C1 segment of cervical spinal cord (tissue), 14 donors: ENCODE results near the gene PHRF1.

Experiments
- DNase-seq, 14 donors: peaks; one replicate each; lab custom pipeline; 2025; lab: John Stamatoyannopoulos, UW

Gene PHRF1

GRCh38 chr11:614623-615503 is 38.6 kb downstream of the PHRF1 start:
- DNase-seq = peak in 2 of 14 donors; percentile 20 to 59

GRCh38 chr11:615504-616319 is 39.4 kb downstream of the PHRF1 start, which contains the start of gene IRF7:
TSS of gene IRF7 (minus strand) at chr11:615950. CDS start at chr11:615364, 586 bp downstream.
- DNase-seq = peak; percentile 49 to 88 (median 78)

DNA sequence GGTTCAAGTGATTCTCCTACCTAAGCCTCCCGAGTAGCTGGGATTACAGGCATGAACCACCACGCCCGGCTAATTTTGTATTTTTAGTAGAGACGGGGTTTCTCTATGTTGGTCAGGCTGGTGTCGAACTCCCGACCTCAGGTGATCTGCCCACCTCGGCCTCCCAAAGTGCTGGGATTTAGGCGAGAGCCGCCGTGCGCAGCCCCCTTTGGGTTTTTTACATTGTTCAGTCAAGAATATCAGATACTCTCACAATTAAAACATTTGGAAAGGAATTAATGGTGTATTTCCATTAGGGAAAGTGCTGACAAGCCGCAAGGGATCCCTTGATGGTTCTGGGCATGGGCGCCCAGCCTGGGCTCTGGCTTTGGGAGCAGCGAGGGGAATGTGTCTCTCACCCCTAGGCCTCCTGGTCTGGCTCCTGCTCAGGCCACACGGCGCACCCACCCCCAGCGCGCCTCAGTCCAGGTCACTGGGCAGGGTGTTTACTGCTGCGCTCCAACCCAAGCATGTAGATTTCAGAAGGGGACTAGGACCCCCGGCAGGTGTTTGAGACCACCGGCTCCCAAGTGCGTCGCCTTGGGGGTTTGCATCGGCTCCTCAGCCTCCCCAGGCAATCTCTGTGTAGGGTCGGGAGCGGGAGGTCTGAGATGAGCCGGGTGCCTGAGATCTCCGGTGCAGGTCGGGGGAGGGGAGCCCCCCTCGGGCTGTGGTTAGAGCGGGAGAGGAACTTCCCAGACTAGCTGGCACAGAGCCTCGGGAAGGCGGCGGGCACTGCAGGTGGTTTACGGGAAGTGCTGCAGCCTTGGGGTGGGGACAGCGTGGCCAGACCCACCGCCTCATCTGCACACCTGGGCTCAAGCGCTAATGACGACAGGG is 40.3 kb downstream of the PHRF1 start:
- DNase-seq = no peak

DNA sequence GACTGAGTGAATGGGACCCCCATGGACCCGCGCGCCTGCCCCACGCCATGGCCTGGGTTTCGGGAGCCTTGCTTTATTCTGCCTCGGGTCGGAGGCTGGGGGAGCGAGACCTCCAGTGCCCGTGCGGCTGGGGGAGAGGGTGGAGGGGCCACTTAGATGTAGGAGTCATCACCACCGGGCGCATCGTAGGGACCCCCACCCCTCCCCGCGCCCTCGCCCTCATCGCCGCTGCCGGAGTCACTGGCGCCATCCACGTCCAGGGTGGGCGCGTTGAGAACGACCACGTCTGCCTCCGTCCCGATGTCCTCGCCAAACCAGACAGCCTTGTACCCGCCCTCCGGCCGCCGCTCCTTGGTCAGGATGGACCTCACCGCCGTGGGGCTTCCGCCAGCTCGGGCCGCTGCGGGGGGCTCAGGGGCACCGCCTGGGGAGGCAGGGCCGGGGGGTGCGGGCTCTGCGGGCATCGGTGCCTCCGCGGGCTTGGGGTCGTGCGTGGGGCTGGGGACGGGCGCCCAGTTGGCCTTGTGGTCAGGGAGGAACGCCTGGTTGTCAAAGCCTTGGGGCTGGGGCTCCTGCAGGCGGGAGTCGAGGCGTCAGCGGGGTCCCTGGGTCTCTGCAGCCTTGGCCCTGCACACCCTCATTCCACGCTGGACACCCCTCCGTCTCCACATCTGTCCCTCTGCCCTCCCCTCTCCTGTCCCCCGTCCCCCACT is 41.1 kb downstream of the PHRF1 start:
- DNase-seq = no peak

GRCh38 chr11:617912-618682 is 41.8 kb downstream of the PHRF1 start:
- DNase-seq = peak in 1 of 14 donors; percentile 23

DNA sequence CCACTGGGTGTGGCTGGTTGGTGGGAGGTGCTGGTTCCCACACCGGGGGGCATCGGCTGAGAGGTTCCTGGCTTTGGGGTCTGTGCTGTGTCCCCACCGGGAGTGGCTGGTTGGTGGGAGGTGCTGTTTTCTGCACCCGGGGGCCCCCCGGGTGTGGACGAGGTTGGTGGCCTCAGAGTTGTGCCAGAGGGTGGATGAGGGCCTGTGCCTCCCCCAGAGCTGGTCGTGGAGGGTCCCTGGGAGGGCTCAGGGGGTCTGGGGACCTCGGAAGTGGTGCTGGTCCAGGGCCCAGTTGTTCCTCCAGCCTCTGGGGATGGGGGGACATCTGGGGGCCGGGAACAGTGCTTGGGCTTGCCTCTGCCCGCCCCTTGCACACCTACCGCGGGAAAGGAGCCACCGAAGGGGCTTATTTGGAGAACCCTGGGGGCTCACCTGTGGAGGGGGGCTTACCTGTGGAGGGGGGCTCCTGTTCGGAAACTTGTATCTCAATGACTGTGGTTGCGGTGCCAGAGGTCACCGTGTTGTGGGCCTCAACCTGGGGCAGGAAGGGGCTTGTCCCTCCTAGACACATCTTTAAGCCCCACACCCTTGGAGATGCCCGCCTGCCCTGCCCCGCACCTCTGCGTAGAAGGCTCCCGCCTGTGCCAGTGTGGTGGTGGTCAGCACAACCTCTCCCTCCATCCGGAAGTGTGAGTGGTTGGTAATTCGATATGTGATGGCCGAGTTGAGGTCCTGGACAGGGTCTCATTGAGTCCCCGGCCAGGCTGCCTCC is 42.8 kb downstream of the PHRF1 start:
- DNase-seq = no peak

DNA sequence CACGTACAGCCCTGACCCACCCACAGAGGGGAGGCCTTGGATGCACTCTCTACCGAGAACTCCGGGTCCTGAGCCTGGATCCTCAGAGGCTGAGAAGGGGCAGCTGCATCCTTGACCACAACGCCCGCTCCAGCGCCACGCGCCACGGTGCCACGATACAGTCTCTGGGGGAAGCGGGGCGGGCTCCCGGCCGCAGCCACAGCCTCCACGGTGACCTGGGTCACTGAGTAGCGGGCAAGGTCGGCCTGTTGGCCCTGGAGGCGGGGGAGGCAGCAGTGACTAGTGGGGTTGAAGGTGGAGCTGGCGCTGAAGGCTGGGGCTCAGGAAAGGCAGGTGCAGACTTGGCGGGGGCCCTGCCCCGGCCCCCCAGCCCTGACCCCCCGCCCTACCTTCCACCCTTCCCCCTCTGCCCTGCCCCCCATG is 43.4 kb downstream of the PHRF1 start:
- no peak for DNase-seq

GRCh38 chr11:620201-620600 is 43.9 kb downstream of the PHRF1 start:
- no peak for DNase-seq

GRCh38 chr11:620935-621814 is 44.9 kb downstream of the PHRF1 start:
- DNase-seq = no peak

- no peak for DNase-seq
Measured at GRCh38 chr11:621838-622237, 45.6 kb downstream of the PHRF1 start.

GRCh38 chr11:623349-623869 is 47.1 kb downstream of the PHRF1 start:
- DNase-seq = no peak

GRCh38 chr11:623999-624704 is 47.9 kb downstream of the PHRF1 start:
- no peak for DNase-seq

GRCh38 chr11:624705-625635 is 48.7 kb downstream of the PHRF1 start, which contains the start of gene CDHR5:
TSS of gene CDHR5 (minus strand) at chr11:624955. CDS start at chr11:624902, 53 bp downstream.
- no peak for DNase-seq

- DNase-seq = no peak
Measured at GRCh38 chr11:625636-626268, 49.5 kb downstream of the PHRF1 start.

- no peak for DNase-seq
Measured at GRCh38 chr11:626475-627307, 50.4 kb downstream of the PHRF1 start, which contains the start of gene SCT. TSS of gene SCT (minus strand) at chr11:627181. CDS start at chr11:627143, 38 bp downstream.
